Ishikawa (cell line): ENCODE results near the gene MCCD1.

ENCODE experiments used
- CEBPB ChIP-seq: IDR thresholded peaks from 2 replicates; pipeline ENCODE4 v1.6.1; 2012
- CREB1 ChIP-seq: IDR thresholded peaks from 2 replicates; pipeline ENCODE4 v1.6.1; 2012; ENCODE audit warnings: low read depth
- EGR1 ChIP-seq: IDR thresholded peaks from 2 replicates; pipeline ENCODE4 v1.6.1; 2012
- EP300 ChIP-seq: IDR thresholded peaks from 2 replicates; pipeline ENCODE4 v1.6.1; 2012; ENCODE audit warnings: borderline replicate concordance
- FOXM1 ChIP-seq: IDR thresholded peaks from 2 replicates; pipeline ENCODE4 v1.6.1; 2012; ENCODE audit warnings: low read depth, borderline replicate concordance
- NFIC ChIP-seq: IDR thresholded peaks from 2 replicates; pipeline ENCODE4 v1.6.1; 2012
- RAD21 ChIP-seq: IDR thresholded peaks from 2 replicates; pipeline ENCODE4 v1.6.1; 2012; ENCODE audit warnings: low read depth
- TAF1 ChIP-seq: IDR thresholded peaks from 2 replicates; pipeline ENCODE4 v1.6.1; 2012; ENCODE audit warnings: low read depth, mild to moderate bottlenecking
- TCF12 ChIP-seq: IDR thresholded peaks from 2 replicates; pipeline ENCODE4 v1.6.1; 2012; ENCODE audit warnings: low read depth
- TEAD4 ChIP-seq: IDR thresholded peaks from 2 replicates; pipeline ENCODE4 v1.6.1; 2012
- YY1 ChIP-seq: IDR thresholded peaks from 2 replicates; pipeline ENCODE4 v1.6.1; 2012; ENCODE audit warnings: low read depth
- ZBTB7A ChIP-seq: IDR thresholded peaks from 2 replicates; pipeline ENCODE4 v1.6.1; 2012; ENCODE audit warnings: low read depth
- TF ChIP-seq, protein P1 (sequence below): IDR thresholded peaks from 2 replicates; pipeline ENCODE4 v1.6.1; 2012; ENCODE audit warnings: low read depth, mild to moderate bottlenecking
- TF ChIP-seq, protein P2 (sequence below): IDR thresholded peaks from 2 replicates; pipeline ENCODE4 v1.6.1; 2012
- TF ChIP-seq, protein P3 (sequence below): IDR thresholded peaks from 2 replicates; pipeline ENCODE4 v1.6.1; 2012

Gene MCCD1

DNA sequence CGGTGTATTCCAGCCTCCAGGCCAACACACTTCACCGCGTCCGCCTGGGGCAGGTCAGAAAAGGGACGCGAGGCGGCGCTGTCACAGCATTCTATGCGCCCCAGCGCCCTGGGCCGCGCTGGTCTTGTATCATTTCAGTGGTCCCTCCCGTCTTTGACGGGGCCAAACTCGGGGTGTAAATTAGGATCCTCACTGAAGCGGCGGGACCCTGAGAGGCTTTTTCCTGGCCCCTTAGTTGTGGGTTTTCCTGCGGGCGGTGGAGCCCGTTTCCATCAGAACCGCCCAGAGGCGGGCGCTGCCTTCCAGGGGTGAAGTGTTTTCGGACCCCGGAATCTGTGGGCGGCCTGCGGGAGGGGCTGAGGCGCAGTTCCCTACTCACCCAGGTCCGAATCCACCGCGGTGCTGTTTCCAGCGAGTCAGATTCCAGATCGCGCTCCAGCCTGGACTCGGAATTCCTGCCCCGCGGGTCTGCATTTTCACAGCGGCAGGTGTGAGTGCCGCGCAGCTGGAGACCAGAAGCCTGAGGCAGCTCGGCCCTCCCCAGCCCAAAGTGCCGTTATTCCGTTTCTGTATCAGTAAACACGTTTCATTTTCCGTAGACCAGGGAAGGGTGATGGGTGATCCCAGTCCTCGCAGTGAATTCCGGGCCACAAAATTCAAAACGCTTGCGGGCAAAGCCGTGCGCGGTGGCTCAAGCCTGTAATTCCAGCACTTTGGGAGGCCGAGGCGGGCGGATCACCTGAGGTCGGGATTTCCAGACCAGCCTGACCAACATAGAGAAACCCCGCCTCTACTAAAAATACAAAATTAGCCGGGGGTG, 34.7 kb upstream of the MCCD1 start:
- TF ChIP-seq RAD21: peak; percentile 71
- TF ChIP-seq TEAD4: peak; percentile 59; the same call in 1 of the 2 replicates
- TF ChIP-seq, protein P1, sequence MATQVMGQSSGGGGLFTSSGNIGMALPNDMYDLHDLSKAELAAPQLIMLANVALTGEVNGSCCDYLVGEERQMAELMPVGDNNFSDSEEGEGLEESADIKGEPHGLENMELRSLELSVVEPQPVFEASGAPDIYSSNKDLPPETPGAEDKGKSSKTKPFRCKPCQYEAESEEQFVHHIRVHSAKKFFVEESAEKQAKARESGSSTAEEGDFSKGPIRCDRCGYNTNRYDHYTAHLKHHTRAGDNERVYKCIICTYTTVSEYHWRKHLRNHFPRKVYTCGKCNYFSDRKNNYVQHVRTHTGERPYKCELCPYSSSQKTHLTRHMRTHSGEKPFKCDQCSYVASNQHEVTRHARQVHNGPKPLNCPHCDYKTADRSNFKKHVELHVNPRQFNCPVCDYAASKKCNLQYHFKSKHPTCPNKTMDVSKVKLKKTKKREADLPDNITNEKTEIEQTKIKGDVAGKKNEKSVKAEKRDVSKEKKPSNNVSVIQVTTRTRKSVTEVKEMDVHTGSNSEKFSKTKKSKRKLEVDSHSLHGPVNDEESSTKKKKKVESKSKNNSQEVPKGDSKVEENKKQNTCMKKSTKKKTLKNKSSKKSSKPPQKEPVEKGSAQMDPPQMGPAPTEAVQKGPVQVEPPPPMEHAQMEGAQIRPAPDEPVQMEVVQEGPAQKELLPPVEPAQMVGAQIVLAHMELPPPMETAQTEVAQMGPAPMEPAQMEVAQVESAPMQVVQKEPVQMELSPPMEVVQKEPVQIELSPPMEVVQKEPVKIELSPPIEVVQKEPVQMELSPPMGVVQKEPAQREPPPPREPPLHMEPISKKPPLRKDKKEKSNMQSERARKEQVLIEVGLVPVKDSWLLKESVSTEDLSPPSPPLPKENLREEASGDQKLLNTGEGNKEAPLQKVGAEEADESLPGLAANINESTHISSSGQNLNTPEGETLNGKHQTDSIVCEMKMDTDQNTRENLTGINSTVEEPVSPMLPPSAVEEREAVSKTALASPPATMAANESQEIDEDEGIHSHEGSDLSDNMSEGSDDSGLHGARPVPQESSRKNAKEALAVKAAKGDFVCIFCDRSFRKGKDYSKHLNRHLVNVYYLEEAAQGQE: no peak

DNA sequence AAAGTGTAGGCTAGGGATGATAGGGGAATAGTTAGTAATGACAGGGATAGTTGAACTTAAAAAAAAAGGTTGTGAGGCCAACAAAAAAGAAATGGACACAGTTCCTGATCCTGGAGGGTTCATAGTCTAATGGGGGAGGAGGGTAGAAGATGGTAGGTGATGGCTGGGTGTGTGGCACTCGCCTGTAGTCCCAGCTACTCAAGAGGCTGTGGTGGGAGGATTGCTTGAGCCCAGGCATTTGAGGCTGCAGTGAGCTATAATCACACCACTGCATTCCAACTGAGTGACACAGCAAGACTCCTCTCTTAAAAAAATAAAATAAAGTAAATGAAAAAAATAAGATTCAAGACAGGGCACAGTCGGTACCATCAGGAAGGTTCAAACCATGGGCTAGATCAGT, 33.2 kb upstream of the MCCD1 start:
- TF ChIP-seq NFIC: no peak
- TF ChIP-seq, protein P2, sequence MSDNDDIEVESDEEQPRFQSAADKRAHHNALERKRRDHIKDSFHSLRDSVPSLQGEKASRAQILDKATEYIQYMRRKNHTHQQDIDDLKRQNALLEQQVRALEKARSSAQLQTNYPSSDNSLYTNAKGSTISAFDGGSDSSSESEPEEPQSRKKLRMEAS: no peak
- no peak for TF ChIP-seq TAF1
- no peak for TF ChIP-seq FOXM1
- TF ChIP-seq YY1: no peak
- no peak for TF ChIP-seq CEBPB
- no peak for TF ChIP-seq EP300
- TF ChIP-seq TEAD4: no peak
- no peak for TF ChIP-seq TCF12
- TF ChIP-seq ZBTB7A: no peak
- TF ChIP-seq, protein P1: no peak

DNA sequence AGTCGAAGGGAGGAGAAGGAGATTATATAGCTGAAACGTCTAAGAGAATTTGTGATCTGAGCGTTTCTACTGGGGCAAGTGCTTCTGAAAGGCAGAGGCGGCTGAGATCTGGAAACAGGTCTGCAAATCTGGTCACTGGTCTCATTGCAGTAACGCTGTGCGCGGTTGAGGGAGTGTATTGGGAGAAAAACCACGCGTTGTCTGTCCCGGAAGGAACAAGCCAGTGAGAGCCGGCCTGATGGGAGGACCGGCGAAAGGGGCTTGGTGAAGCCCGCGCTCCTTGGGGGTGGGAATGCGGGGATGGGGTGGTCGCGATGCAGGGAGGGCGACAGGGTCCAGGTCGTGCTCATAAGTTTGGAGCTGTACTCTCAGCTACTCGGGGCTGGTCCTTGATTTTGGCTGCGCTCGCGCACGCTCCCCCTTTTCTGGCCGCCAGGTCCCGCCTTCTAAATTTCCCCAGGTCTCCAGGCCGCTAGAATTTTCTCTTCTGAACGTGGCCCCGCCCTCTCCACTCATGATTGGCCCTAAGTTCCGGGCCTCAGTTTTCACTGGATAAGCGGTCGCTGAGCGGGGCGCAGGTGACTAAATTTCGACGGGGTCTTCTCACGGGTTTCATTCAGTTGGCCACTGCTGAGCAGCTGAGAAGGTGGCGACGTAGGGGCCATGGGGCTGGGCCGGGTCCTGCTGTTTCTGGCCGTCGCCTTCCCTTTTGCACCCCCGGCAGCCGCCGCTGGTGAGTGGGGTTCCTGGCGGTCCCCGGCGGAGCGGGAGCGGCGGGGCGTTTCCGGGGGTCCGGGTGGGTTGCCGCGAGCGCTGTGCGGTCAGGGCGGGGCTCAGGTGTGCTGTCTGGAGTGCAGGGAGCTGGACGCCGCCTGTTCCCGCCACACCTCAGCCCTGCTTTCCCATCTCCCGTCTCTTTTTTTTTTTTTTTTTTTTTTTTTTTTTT, 31.0 kb upstream of the MCCD1 start, which contains the start of gene MICB:
Gene MICB (plus strand): TSS at position 615 of the 946 bp plus-strand sequence. CDS start 49 bp downstream, at position 664.
- TF ChIP-seq RAD21 (no peak), TEAD4 (no peak), ZBTB7A (peak; percentile 84), CEBPB (no peak), TCF12 (no peak), TAF1 (peak; percentile 39; the same call in 1 of the 2 replicates)
- TF ChIP-seq, protein P3, sequence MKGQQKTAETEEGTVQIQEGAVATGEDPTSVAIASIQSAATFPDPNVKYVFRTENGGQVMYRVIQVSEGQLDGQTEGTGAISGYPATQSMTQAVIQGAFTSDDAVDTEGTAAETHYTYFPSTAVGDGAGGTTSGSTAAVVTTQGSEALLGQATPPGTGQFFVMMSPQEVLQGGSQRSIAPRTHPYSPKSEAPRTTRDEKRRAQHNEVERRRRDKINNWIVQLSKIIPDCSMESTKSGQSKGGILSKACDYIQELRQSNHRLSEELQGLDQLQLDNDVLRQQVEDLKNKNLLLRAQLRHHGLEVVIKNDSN: peak; percentile 43
- TF ChIP-seq, protein P2: peak; percentile 23; the same call in 1 of the 2 replicates
- TF ChIP-seq, protein P1: no peak

DNA sequence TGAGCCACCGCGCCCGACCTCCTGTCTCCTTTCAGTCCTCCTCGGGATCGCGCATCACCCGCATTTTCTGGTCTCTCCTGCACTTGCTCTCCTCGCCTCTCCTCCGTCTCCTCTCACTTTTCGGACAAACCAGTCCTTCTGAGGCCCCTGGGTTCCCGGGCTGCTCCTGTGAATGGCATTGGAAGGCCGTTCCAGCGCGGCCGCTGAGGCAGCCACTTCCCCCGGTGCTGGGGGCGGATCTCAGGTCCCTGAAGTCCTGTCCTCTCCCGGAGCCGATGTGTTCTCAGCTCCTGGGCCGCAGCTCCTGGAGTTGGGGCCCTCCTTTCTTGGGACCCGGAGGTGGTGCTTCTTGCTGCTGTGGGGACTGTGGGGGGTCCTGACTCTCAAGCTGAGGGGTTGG, 30.0 kb upstream of the MCCD1 start:
- TF ChIP-seq CREB1 (no peak), EP300 (no peak), EGR1 (no peak), TEAD4 (no peak), RAD21 (no peak), NFIC (no peak), YY1 (no peak)
- TF ChIP-seq, protein P3: no peak
- TF ChIP-seq, protein P2: no peak
